K562 (cell line): Measurements from ENCODE around the gene DENND1A. TPM values are rescaled to one million over a fixed set of nuclear protein-coding genes. Genes with fewer than 3 reads are reported as not detected.

Experiments used
- ATAC-seq: fragments of 200-7000 bp; cut with Tn5 transposase; 3 replicates; pipeline ENCODE4 v1.9.1; 2020; ENCODE audit warnings: moderate library complexity
- BruUV-seq: library from RNA; stranded (reverse); fragments of 400-500 nt; replicated peaks from 2 replicates; lab custom pipeline; 2021; lab: Mats Ljungman, UMichigan
- CTCF ChIA-PET: fragments of 300-600 bp; formaldehyde crosslinking; extraction: SDS; loops from one replicate; lab custom pipeline; 2021; ENCODE audit warnings: low intra/inter-chr PET ratio; lab: Yijun Ruan, JAX
- POLR2A ChIA-PET: fragments of 300-600, 350-650 bp; sonication (Branson Sonifier 250); formaldehyde crosslinking; extraction: SDS; loops from one replicate; lab custom pipeline; 2021; ENCODE audit warnings: antibody characterized with exemption, inconsistent platforms; lab: Yijun Ruan, JAX
- DNase-seq, 4 experiments: peaks; one replicate each; pipeline versions ENCODE4 v3.0.0 to v3.0.0-alpha.2; 2011 to 2018; ENCODE audit warnings: low spot score in 3 of 4, mixed read lengths in 3 of 4; ENCODE audit errors: extremely low read depth in 1 of 4
- FAIRE-seq: peaks from 2 replicates; lab custom pipeline; 2011; peaks lifted over from hg19 to GRCh38; lab: Jason Lieb, UNC
- H2AFZ ChIP-seq: 2 replicates; pipeline ENCODE4 v1.6.0; 2011; ENCODE audit warnings: low read depth, low read length, control low read depth, inconsistent platforms
- H3K27ac ChIP-seq: fragments of 200-600 bp; 3 replicates; pipeline ENCODE4 v1.8.0; 2011; ENCODE audit warnings: low read depth, mild to moderate bottlenecking, control low read depth, inconsistent platforms, low read length, moderate library complexity, mixed read lengths; ENCODE audit errors: extremely low read depth
- H3K27me3 ChIP-seq, 2 experiments: fragments of 300-600 bp in 1 of 2; 2 replicates in 1 of 2; 3 replicates in 1 of 2; pipeline versions ENCODE4 v1.6.0 to v1.8.0; 2011; ENCODE audit warnings: inconsistent platforms in 2 of 2, low read length in 2 of 2, mild to moderate bottlenecking in 1 of 2, mixed read lengths in 1 of 2, moderate library complexity in 1 of 2; ENCODE audit not compliant: control insufficient read depth in 2 of 2, insufficient read depth in 2 of 2
- H3K36me3 ChIP-seq: fragments of 300-600 bp; 3 replicates; pipeline ENCODE4 v1.8.0; 2011; ENCODE audit warnings: mild to moderate bottlenecking, low read length, inconsistent platforms; ENCODE audit not compliant: control insufficient read depth, insufficient read depth
- H3K4me1 ChIP-seq, 2 experiments: fragments of 200-600 bp in 1 of 2; replicated peaks in 1 of 2; 2 replicates in 1 of 2; 3 replicates in 1 of 2; pipeline versions ENCODE4 v1.5.1 to v1.8.0; 2011; ENCODE audit warnings: inconsistent platforms in 2 of 2, low read length in 2 of 2, mild to moderate bottlenecking in 1 of 2, mixed read lengths in 1 of 2, moderate library complexity in 1 of 2; ENCODE audit not compliant: control insufficient read depth in 2 of 2, insufficient read depth in 2 of 2
- H3K4me2 ChIP-seq: 2 replicates; pipeline ENCODE4 v1.6.1; 2011; ENCODE audit warnings: low read length, control low read depth, inconsistent platforms, mixed read lengths; ENCODE audit not compliant: insufficient read depth
- H3K4me3 ChIP-seq: fragments of 200-600 bp; sonication (generic), shearing (Covaris generic); 2 replicates; pipeline ENCODE4 v1.5.1; 2016; ENCODE audit warnings: control low read depth, inconsistent platforms
- H3K79me2 ChIP-seq: fragments of 200-600 bp; 3 replicates; pipeline ENCODE4 v1.8.0; 2011; ENCODE audit warnings: low read length, inconsistent platforms; ENCODE audit not compliant: control insufficient read depth, insufficient read depth
- H3K9ac ChIP-seq, 2 experiments: 2 replicates each; pipeline versions ENCODE4 v1.6.0 to v1.6.1; 2011; ENCODE audit warnings: low read depth in 2 of 2, low read length in 2 of 2, control low read depth in 1 of 2, inconsistent platforms in 1 of 2, mild to moderate bottlenecking in 1 of 2, mixed read lengths in 1 of 2; ENCODE audit not compliant: insufficient read depth in 1 of 2
- H3K9me1 ChIP-seq: one replicate; pipeline ENCODE4 v1.6.0; 2011; ENCODE audit warnings: inconsistent platforms, mild to moderate bottlenecking, low read length, moderate library complexity; ENCODE audit not compliant: control insufficient read depth, insufficient read depth
- H3K9me3 ChIP-seq: replicated peaks from 2 replicates; pipeline ENCODE4 v1.5.1; 2011; ENCODE audit warnings: low read depth, low read length, inconsistent platforms; ENCODE audit not compliant: control insufficient read depth, insufficient read depth
- H4K20me1 ChIP-seq: replicated peaks from 2 replicates; pipeline ENCODE4 v1.6.1; 2011; ENCODE audit warnings: low read length, inconsistent platforms, mixed read lengths; ENCODE audit not compliant: control insufficient read depth, insufficient read depth
- DPF2 ChIP-seq: fragments of 450-650 bp; IDR thresholded peaks from 2 replicates; pipeline ENCODE4 v1.6.1; 2016
- ETS2 ChIP-seq: IDR thresholded peaks from 2 replicates; pipeline ENCODE4 v1.6.1; 2016; ENCODE audit warnings: borderline replicate concordance, missing genetic modification characterization, mild to moderate bottlenecking, moderate library complexity, missing compliant biosample characterization; ENCODE audit not compliant: poor library complexity, severe bottlenecking
- LEF1 ChIP-seq: fragments of 450-650 bp; IDR thresholded peaks from 2 replicates; pipeline ENCODE4 v1.6.1; 2016; ENCODE audit warnings: mild to moderate bottlenecking
- RBFOX2 ChIP-seq: fragments of 200-400 bp; formaldehyde crosslinking; IDR thresholded peaks from 2 replicates; pipeline ENCODE4 v1.6.1; 2017; ENCODE audit warnings: low read depth, mild to moderate bottlenecking, low read length, moderate library complexity
- TSC22D4 ChIP-seq: fragments of 450-650 bp; IDR thresholded peaks from 2 replicates; pipeline ENCODE4 v1.6.1; 2016; ENCODE audit warnings: missing genetic modification characterization, missing biosample characterization, control low read depth
- ZNF12 ChIP-seq: sonication (generic); formaldehyde crosslinking; IDR thresholded peaks from 2 replicates; pipeline ENCODE4 v1.4.0; 2020; ENCODE audit warnings: mild to moderate bottlenecking, missing genetic modification reagents
- WGBS: fragments of 100-300 bp; shearing (Covaris generic); methylation state at CpG from one replicate; pipeline ENCODE4 v1.1.6; 2016; ENCODE audit warnings: low coverage, mixed read lengths; ENCODE audit not compliant: insufficient coverage; ENCODE audit errors: missing lambda C conversion rate; 5-methylcytosine and 5-hydroxymethylcytosine counted together
- in situ Hi-C: fragments of 300-500 bp; cut with MboI; formaldehyde crosslinking; loops from 4 replicates; pipeline ENCODE4 v1.15.0; 2018; ENCODE audit warnings: inconsistent platforms, mixed read lengths
- intact Hi-C: fragments of 100-400 bp; cut with micrococcal nuclease; formaldehyde crosslinking; loops from 2 replicates; pipeline ENCODE4 v1.14.2; 2022
- polyA plus RNA-seq, 8 experiments: library from polyadenylated mRNA; depleted of rRNA in 4 of 8; stranded (reverse) in 5 of 8; unstranded in 3 of 8; fragments of >200 nt; fragmentation: Nextera tagmentation in 2 of 8; fragmentation: Illumina TruSeq in 1 of 8; extraction: Ambion mirVana in 2 of 8; extraction: Trizol in 1 of 8; gene quantifications; 2 replicates each; pipeline versions ENCODE4 v1.2.1 to v1.2.3, GENCODE V29; 2011 to 2014; ENCODE audit warnings: inconsistent platforms in 1 of 8, missing spikeins in 1 of 8
- total RNA-seq, 7 experiments: library from RNA; depleted of rRNA in 6 of 7; stranded (reverse); fragments of >200 nt in 6 of 7; fragmentation: Illumina TruSeq in 2 of 7; extraction: Trizol in 2 of 7; gene quantifications; 2 replicates each; pipeline versions ENCODE4 v1.2.1 to v1.2.3, GENCODE V29; 2011 to 2021; ENCODE audit warnings: low replicate concordance in 1 of 7
- TF ChIP-seq, protein P1 (sequence below), 2 experiments: fragments of 450-650 bp in 1 of 2; sonication (generic) in 1 of 2; formaldehyde crosslinking in 1 of 2; IDR thresholded peaks; 2 replicates each; pipeline versions ENCODE4 v1.7.1 to v1.9.0; 2016 to 2022; ENCODE audit warnings: inconsistent platforms in 1 of 2, mild to moderate bottlenecking in 1 of 2, missing genetic modification reagents in 1 of 2

The DENND1A gene
- total and polyA plus RNA-seq, 9 of the 15 experiments (the other 6 are each of a cell fraction or from before 2014, with no cell fraction given), result 7.6 to 29.5 (median 15.7) TPM

GRCh38 chr9:123584202-123585176 is 345.4 kb downstream of the DENND1A start:
- ATAC-seq (no peak), DNase-seq (no peak), FAIRE-seq (no peak)
- Histone ChIP-seq H3K9ac (no peak overlapping the region), H3K9me3 (no peaks in the 10 kb centered on the region), H3K79me2 (no peaks in the 10 kb centered on the region), H3K9me1 (no peaks in the 10 kb centered on the region), H4K20me1 (no peaks in the 10 kb centered on the region), H2AFZ (no peak overlapping the region), H3K4me1 (no peaks in the 10 kb centered on the region; a peak in 1 of 5 replicates), H3K4me2 (no peak overlapping the region), H3K27ac (no peak overlapping the region), H3K4me3 (no peak overlapping the region), H3K27me3 (no peaks in the 10 kb centered on the region), H3K36me3 (no peaks in the 10 kb centered on the region)
- intact Hi-C loops (no loop called here), in situ Hi-C loops (no loop called here)
- 55% methylated on average over 9 of the region's 10 CpGs for WGBS
- no TSS peak for BruUV-seq
- POLR2A ChIA-PET, result no interaction called here
- CTCF ChIA-PET, result no interaction called here
- TF ChIP-seq LEF1, result no peak
- TF ChIP-seq ETS2 (tag), result no peak
- TF ChIP-seq RBFOX2, result no peak
- TF ChIP-seq, protein P1, sequence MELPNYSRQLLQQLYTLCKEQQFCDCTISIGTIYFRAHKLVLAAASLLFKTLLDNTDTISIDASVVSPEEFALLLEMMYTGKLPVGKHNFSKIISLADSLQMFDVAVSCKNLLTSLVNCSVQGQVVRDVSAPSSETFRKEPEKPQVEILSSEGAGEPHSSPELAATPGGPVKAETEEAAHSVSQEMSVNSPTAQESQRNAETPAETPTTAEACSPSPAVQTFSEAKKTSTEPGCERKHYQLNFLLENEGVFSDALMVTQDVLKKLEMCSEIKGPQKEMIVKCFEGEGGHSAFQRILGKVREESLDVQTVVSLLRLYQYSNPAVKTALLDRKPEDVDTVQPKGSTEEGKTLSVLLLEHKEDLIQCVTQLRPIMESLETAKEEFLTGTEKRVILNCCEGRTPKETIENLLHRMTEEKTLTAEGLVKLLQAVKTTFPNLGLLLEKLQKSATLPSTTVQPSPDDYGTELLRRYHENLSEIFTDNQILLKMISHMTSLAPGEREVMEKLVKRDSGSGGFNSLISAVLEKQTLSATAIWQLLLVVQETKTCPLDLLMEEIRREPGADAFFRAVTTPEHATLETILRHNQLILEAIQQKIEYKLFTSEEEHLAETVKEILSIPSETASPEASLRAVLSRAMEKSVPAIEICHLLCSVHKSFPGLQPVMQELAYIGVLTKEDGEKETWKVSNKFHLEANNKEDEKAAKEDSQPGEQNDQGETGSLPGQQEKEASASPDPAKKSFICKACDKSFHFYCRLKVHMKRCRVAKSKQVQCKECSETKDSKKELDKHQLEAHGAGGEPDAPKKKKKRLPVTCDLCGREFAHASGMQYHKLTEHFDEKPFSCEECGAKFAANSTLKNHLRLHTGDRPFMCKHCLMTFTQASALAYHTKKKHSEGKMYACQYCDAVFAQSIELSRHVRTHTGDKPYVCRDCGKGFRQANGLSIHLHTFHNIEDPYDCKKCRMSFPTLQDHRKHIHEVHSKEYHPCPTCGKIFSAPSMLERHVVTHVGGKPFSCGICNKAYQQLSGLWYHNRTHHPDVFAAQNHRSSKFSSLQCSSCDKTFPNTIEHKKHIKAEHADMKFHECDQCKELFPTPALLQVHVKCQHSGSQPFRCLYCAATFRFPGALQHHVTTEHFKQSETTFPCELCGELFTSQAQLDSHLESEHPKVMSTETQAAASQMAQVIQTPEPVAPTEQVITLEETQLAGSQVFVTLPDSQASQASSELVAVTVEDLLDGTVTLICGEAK (IDR thresholded peaks at IDR 0.05), result no peak
- TF ChIP-seq, protein P1 (CRISPR knock-in tag; IDR thresholded peaks at IDR 0.05), result no peak
- TF ChIP-seq TSC22D4 (tag), result no peak
- TF ChIP-seq ZNF12, result no peak
- no peak for TF ChIP-seq DPF2
